Fibroblast of lung (primary cell): ENCODE measurements around the gene LDLRAD4.

ENCODE experiments used
- CTCF ChIP-seq, 2 donors: IDR thresholded peaks in 1 of 2; conservative IDR thresholded peaks in 1 of 2; 1 replicate in 1 of 2; 2 replicates in 1 of 2; pipeline ENCODE4 v1.5.1; 2011 to 2012; ENCODE audit warnings: low read length in 2 of 2, control low read depth in 1 of 2, inconsistent platforms in 1 of 2, low read depth in 1 of 2, mild to moderate bottlenecking in 1 of 2
- EZH2 ChIP-seq: IDR thresholded peaks from 2 replicates; pipeline ENCODE4 v1.5.1; 2012; ENCODE audit warnings: low read length, control low read depth, mild to moderate bottlenecking; ENCODE audit errors: missing control alignments

- TF ChIP-seq CTCF (conservative IDR thresholded peaks at IDR 0.05 in 1 of 2, IDR thresholded peaks at IDR 0.05 in 1 of 2; ENCODE audit: low read depth in 1 of 2, low read length in 2 of 2) = no peak
- TF ChIP-seq EZH2 = no peak
These were observed 237.5 kb downstream of the LDLRAD4 start for GRCh38 chr18:13455960-13456481.
